ENCODE data around the gene CRADD. TPM values are rescaled to one million over a fixed set of nuclear protein-coding genes. Genes with fewer than 3 reads are reported as not detected.

CRADD gene
- total and polyA plus RNA-seq, 10 donors, result 5.5 to 58.7 (median 18.8) TPM

DNA sequence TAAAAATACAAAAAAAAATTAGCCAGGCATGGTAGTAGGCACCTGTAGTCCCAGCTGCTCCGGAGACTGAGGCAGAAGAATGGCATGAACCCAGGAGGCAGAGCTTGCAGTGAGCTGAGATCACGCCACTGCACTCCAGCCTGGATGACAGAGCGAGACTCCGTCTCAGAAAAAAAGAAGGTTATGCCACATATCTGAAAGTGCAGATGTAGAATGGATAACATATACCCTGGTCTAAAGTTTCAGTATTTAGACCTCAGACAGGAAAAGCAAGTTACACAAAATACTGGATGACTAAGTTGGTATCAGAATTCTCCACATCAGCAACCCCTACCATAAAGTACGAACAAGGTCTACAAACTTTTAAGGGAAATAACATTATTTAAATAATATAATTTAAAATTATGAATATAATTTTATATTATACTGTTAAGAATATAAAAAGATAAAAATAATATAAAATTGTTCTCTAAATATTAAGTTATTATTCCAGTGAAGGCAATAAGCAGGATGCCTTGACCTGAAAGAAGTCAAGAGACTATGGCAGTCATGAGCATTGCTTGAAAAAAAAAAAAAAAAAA, 169.9 kb downstream of the CRADD start:
- H3K4me3 ChIP-seq, result no peak overlapping the region
- TF ChIP-seq, protein P1, sequence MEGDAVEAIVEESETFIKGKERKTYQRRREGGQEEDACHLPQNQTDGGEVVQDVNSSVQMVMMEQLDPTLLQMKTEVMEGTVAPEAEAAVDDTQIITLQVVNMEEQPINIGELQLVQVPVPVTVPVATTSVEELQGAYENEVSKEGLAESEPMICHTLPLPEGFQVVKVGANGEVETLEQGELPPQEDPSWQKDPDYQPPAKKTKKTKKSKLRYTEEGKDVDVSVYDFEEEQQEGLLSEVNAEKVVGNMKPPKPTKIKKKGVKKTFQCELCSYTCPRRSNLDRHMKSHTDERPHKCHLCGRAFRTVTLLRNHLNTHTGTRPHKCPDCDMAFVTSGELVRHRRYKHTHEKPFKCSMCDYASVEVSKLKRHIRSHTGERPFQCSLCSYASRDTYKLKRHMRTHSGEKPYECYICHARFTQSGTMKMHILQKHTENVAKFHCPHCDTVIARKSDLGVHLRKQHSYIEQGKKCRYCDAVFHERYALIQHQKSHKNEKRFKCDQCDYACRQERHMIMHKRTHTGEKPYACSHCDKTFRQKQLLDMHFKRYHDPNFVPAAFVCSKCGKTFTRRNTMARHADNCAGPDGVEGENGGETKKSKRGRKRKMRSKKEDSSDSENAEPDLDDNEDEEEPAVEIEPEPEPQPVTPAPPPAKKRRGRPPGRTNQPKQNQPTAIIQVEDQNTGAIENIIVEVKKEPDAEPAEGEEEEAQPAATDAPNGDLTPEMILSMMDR (IDR thresholded peaks at IDR 0.05 in 8 of 11, conservative IDR thresholded peaks at IDR 0.05 in 3 of 11), result no peak
- no peak for TF ChIP-seq POLR2AphosphoS5 (IDR thresholded peaks at IDR 0.05)
- TF ChIP-seq POLR2A (IDR thresholded peaks at IDR 0.05), result no peak
- intact Hi-C loops (cut with DNase I; ENCODE audit: low total_unique reads), result no loop called here
- WGBS, 5 donors, result 77 to 92% (median 83%) methylated on average over 5 of the region's 5 CpGs
- H3K27me3 ChIP-seq (replicated peaks in 1 of 7), result no peaks in the 10 kb centered on the region
- peaks cover 0 to 7% (median 0%) of the 10 kb centered on the region in 6 donors for H3K36me3 ChIP-seq
- peak overlapping the region in 5 of 8 donors; percentile 74 to 90 (median 82) for H3K27ac ChIP-seq
- no peak for DNase-seq
- peaks cover 3 to 40% (median 19%) of the 10 kb centered on the region in 6 donors for H3K4me1 ChIP-seq
- no peaks in the 10 kb centered on the region for H3K9me3 ChIP-seq

DNA sequence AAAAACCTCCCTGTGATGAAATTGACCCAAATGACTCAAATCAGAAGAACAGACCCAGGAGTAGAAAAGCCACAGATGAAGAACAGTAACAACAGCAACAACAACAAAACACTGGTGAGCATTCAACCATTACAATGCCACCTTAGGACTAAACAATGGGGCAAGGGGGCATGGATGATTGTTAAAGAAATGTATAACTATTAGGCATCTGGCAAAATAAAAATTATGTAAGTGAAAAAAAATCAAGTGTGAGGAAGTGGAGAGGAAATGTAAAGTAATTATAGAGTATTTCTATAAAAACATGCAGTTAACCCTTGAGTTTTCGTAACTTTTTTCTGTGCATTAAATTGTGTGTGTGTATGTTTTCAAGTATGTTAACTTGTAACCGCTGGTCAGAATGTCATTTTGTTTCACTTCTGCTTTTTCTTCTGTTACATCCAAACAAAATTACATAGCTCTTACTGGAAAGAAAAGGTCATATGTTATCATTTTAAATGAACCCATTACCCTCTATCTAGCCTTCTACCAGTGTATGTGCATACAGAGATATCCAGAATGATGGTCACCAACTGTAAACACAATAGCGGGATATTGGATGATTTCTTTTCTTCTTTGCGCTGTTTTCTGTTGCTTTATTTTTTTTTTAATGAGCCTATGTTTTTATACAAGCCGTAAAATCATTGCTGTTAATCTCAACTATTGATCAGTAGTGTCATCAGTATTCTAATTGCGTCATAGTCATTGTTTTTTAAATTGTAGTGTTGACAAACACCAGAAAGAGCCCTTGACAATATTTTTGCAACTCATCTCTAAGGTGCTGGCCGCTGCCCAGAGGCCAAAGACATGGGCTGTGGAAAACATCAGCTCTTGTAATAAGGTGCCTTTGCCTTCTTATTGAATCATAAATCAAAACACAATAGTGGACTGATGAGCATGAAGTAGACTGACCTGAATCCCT, 170.6 kb downstream of the CRADD start:
- DNase-seq, result no peak
- Histone ChIP-seq H3K27me3 (replicated peaks in 1 of 7) (no peaks in the 10 kb centered on the region), H3K36me3 (peaks cover 0 to 7% (median 0%) of the 10 kb centered on the region in 6 donors), H3K4me1 (peaks cover 3 to 40% (median 19%) of the 10 kb centered on the region in 6 donors), H3K4me3 (peak overlapping the region in 1 of 8 donors; percentile 29), H3K9me3 (no peaks in the 10 kb centered on the region), H3K27ac (peak overlapping the region in 7 of 8 donors; percentile 69 to 90 (median 82))
- 75 to 85% (median 78%) methylated on average over 7 of the region's 7 CpGs for WGBS, 5 donors
- TF ChIP-seq POLR2AphosphoS5 (IDR thresholded peaks at IDR 0.05) (no peak), POLR2A (IDR thresholded peaks at IDR 0.05) (no peak)
- TF ChIP-seq, protein P1 (IDR thresholded peaks at IDR 0.05 in 8 of 11, conservative IDR thresholded peaks at IDR 0.05 in 3 of 11), result no peak
- intact Hi-C loops (cut with DNase I; ENCODE audit: low total_unique reads), result no loop called here

DNA sequence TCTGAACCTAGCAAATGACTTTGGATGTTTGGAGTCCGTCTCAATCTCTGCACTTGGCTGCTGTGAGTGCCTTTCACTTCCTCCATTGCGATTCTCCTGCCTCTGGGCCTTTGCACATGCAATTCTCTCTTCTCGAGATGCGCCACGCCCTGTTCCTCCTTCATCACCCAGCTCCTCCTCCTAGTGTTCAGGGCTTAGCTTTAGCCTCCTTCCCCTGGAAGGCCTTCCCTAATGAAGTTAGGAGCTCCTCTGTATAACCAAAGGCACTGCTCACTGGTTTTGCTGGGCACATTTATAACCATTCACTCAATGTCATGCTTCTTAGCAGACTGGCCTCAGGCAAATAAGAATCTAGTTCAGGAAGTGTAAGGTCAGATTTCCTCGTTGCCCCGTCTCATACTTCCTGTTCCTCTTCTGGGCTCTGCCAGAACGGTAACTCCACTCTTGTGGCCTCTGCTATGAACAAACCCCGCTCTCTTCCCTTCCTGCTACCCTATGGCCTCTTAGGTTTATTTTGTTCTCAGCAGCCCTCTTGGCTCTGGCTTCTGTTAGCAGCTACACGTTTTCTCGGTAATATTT, 171.4 kb downstream of the CRADD start:
- peak overlapping the region in 7 of 8 donors; percentile 69 to 90 (median 82) for H3K27ac ChIP-seq
- H3K27me3 ChIP-seq (replicated peaks in 1 of 7), result no peaks in the 10 kb centered on the region
- H3K9me3 ChIP-seq, result no peaks in the 10 kb centered on the region
- peaks cover 0 to 7% (median 0%) of the 10 kb centered on the region in 6 donors for H3K36me3 ChIP-seq
- DNase-seq, result peak; percentile 79
- intact Hi-C loops (cut with DNase I; ENCODE audit: low total_unique reads), result no loop called here
- TF ChIP-seq, protein P1 (IDR thresholded peaks at IDR 0.05 in 8 of 11, conservative IDR thresholded peaks at IDR 0.05 in 3 of 11), result peak in 1 of 11 experiments; percentile 7
- no peak for TF ChIP-seq POLR2A (IDR thresholded peaks at IDR 0.05)
- peak in 1 of 3 donors; percentile 47 for TF ChIP-seq POLR2AphosphoS5 (IDR thresholded peaks at IDR 0.05)
- peaks cover 3 to 40% (median 19%) of the 10 kb centered on the region in 6 donors for H3K4me1 ChIP-seq
- H3K4me3 ChIP-seq, result peak overlapping the region in 1 of 8 donors; percentile 29
- WGBS, 5 donors, result 28 to 42% (median 35%) methylated on average over 11 of the region's 11 CpGs
